ENCODE results near the gene BMP7.

BMP7 gene

DNA sequence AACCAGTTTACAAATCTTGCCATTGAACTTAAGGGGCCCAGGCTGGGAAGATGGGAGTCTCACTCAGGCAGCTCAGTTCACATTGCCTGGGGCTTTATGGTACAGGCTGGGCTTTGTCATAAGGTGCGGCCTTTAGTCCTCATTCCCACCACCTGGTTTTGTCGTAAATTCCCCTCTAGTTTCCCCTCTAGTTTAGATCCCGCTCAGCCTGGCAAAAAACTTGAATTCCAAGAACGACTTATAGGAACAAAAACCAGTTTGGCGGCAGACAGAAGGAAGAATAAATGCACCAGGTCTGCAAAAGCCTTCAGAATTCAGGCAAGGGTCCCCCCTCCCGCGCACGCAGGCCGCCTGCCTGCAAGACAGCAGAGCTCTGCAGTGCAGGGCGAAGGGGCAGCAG is 4.1 kb downstream of the BMP7 start:
- Histone ChIP-seq H3K27ac (no peak overlapping the region), H3K4me3 (no peak overlapping the region)
- DNase-seq (ENCODE audit: low spot score) = no peak
- TF ChIP-seq, protein P1, sequence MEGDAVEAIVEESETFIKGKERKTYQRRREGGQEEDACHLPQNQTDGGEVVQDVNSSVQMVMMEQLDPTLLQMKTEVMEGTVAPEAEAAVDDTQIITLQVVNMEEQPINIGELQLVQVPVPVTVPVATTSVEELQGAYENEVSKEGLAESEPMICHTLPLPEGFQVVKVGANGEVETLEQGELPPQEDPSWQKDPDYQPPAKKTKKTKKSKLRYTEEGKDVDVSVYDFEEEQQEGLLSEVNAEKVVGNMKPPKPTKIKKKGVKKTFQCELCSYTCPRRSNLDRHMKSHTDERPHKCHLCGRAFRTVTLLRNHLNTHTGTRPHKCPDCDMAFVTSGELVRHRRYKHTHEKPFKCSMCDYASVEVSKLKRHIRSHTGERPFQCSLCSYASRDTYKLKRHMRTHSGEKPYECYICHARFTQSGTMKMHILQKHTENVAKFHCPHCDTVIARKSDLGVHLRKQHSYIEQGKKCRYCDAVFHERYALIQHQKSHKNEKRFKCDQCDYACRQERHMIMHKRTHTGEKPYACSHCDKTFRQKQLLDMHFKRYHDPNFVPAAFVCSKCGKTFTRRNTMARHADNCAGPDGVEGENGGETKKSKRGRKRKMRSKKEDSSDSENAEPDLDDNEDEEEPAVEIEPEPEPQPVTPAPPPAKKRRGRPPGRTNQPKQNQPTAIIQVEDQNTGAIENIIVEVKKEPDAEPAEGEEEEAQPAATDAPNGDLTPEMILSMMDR (IDR thresholded peaks at IDR 0.05) = no peak

DNA sequence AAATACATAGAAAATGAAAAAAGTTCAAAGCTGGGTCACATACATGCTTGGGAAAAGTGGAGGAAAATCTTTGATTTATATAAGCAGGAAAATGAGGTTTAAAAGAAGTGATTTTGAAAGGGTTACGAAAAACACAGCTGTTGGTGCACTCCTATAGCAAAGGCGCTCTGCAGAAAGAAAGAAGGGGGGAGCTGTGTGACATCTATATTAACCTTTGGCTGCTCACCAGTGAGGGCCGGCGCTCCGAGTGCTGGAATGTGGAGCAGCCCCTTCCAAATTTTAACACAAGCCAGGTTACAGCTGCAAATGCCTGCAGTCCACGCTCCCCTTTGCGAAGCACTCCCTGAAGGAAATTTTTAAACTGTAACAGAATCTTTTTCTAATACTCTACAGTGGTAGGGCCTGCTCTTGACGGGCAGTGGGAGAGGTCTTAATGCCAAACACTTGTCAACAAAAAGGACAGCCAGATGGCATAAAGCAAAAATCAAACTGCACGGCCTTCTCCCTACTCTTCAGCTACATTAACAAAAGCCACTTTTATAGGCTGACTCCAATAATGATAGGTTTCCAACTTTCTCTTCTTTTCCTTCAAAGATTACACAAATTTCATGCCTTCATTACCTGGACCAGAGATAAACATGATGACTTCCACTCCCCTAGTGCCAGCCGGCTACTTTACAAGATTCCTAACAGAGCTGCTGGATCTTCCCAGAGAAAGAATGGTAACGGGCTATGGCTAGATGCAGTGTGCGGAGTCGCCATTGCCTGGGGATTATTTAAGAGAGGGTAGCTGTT is 4.8 kb downstream of the BMP7 start:
- Histone ChIP-seq H3K4me3 (no peak overlapping the region), H3K27ac (no peak overlapping the region)
- DNase-seq (ENCODE audit: low spot score) = no peak
- TF ChIP-seq, protein P1 (IDR thresholded peaks at IDR 0.05) = no peak

DNA sequence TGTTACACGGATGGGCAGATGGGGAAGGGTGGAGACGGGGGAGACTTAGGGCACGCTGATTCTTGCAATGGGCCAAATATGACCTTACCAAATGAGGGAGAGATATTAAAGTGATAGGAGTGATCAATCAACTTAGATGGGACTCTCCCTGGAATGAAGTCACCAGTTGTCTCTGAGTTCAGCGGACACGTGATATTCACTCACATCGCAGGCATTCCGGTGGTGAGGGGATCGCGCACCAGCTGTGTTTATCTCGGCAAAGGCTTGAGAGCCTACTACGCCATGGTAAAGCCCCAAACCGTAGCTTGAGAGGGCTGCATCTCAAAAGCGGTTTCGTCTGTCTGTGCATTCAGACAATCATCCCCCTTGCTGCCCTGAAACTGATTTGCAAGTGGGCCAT is 5.5 kb downstream of the BMP7 start:
- H3K4me3 ChIP-seq = no peak overlapping the region
- TF ChIP-seq, protein P1 (IDR thresholded peaks at IDR 0.05) = no peak
- no peak for DNase-seq (ENCODE audit: low spot score)
- no peak overlapping the region for H3K27ac ChIP-seq

DNA sequence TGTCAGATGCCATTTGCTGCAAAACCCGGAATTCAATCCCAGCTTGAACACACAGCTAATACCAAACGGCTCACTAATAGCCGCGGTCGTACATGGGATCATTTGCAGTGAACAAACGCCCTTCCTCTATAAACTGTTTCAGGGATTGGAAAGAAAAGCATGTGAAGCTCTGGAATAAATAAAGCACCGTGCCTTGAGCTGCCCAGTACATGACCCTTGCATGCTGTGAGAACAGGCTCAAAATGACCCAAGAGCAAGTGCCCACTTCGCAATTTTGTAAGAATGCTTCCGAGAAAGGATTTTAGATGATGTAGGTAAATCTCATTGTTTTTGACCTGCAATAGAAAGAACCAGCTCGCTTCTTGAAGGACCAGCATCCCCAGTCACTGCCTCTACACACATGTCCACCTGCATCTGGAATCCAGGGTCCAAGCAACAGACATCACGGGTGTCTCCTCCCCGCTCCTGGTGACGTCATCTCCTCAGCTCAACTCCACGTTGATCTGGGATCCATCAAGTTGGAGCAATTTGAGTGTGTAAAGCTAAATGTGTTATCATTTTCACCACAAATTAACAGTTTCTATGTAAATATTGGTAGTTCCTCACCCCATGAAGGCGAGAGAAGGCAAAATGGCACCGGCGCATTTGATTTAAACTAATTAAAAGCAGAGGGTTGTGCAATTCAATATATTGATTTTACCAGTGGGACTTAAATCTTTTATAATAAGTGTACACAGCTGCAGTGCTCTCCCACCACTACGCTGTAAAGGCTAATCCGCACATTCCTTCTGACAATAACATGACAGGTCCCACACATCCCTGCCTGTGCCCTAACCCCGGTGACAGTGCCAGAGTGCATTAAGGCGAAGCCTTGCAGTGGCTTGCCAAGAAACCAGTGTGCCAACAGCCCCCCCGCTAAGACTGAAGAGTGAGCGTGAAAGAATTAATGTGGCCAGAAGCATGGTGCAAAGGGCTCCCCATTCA is 6.2 kb downstream of the BMP7 start:
- no peak for DNase-seq (ENCODE audit: low spot score)
- Histone ChIP-seq H3K4me3 (no peak overlapping the region), H3K27ac (no peak overlapping the region)
- TF ChIP-seq, protein P1 (IDR thresholded peaks at IDR 0.05) = no peak

DNA sequence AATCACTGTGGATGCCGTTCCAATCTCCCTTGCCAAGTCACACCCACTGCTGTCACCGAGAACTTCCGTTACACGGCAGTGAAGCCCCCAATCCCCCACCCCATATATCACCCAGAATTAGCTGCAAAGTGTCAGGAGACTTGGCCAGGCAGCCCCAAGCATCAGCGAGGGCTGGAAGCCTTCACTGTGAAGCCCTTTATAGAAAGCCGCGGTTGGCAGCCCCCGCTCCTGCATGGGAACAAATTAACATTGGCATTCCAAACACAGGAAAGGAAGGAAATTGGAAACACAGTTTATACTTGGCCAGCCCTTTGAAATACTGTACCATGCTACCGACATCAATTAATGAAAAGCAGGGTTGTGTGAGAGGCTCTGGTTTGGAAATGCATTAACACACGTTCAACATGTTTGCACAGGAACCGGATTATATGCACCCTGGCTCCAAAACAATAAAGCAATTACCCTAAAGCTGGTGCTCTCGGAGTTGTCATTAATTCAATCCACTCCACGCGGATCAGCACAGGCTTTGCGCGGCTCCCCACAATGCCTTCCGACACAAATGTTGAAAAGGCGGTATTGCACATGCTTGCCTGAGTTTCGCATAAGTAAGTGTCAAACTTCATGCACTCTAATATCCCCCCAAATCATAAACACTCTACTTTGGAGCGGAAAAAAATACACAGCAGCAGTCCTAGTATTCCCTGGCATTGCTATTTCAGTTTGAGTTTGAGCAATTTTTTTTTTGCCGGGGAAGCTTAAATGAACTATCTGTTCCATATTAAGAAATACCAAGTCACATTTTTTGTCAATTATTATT is 7.1 kb downstream of the BMP7 start:
- no peak overlapping the region for H3K27ac ChIP-seq
- TF ChIP-seq, protein P1 (IDR thresholded peaks at IDR 0.05) = no peak
- H3K4me3 ChIP-seq = no peak overlapping the region
- DNase-seq (ENCODE audit: low spot score) = no peak

DNA sequence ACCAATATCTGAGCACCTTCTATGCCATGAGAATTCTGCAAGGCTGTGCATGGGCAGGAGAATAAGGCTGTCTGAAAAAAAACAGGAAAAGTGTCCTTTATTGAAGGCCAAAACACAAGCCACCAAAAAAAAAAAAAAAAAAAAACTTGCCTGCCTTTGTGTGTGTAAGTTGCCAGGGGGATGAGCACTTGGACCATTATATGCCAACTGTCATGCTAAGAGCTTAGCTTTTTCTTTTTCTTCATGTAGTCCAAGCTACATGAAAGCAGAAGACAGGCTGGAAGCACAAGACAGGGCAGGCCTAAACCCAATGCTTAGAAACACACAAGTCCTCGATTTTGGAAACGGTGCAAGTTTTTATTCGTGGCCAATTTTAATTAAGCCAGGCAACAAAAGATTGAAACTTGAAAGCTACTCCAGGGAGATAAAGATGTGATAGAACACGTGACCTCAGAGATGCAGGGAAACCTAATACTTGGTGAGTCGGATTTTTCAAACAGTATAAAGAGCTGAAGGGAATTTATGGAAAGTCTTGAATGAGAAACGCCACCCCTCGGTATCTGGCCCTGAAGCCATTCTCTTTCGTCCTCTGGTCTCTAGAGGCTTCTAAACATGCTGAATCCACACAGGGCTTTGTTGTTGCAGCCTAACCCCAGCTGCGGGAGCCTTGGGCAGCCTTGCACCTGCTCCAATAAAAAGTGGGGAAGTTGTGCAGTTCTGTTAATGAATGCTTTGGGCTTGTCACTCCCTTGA is 8.6 kb downstream of the BMP7 start:
- Histone ChIP-seq H3K27ac (no peak overlapping the region), H3K4me3 (no peak overlapping the region)
- TF ChIP-seq, protein P1 (IDR thresholded peaks at IDR 0.05) = no peak
- DNase-seq (ENCODE audit: low spot score) = no peak
